Keratinocyte (primary cell): ENCODE results near the gene NUBP2. TPM values are rescaled to one million over a fixed set of nuclear protein-coding genes. Genes with fewer than 3 reads are reported as not detected.
A peak's percentile ranks its signal among the peaks of the same experiment; 100 is the strongest.

ENCODE experiments used
- DNase-seq: peaks from one replicate; pipeline ENCODE4 v3.0.0-alpha.2; 2011; ENCODE audit warnings: low read depth, missing footprints, low spot score
- FAIRE-seq: peaks from 2 replicates; lab custom pipeline; 2011; peaks lifted over from hg19 to GRCh38; lab: Jason Lieb, UNC
- H2AFZ ChIP-seq: 2 replicates; pipeline ENCODE4 v1.6.0; 2012; ENCODE audit warnings: low read length, control low read depth, inconsistent platforms; ENCODE audit not compliant: control insufficient read depth
- H3K27ac ChIP-seq: 2 replicates; pipeline ENCODE4 v1.5.1; 2011; ENCODE audit warnings: low read length; ENCODE audit not compliant: control insufficient read depth, insufficient read depth
- H3K27me3 ChIP-seq: 3 replicates; pipeline ENCODE4 v1.6.0; 2011; ENCODE audit warnings: low read length; ENCODE audit not compliant: control insufficient read depth, insufficient read depth; ENCODE audit errors: extremely low read depth
- H3K36me3 ChIP-seq, 2 experiments: 2 replicates in 1 of 2; 3 replicates in 1 of 2; pipeline ENCODE4 v1.5.1; 2011; ENCODE audit warnings: low read length in 2 of 2, mild to moderate bottlenecking in 1 of 2; ENCODE audit not compliant: control insufficient read depth in 2 of 2, insufficient read depth in 2 of 2; ENCODE audit errors: extremely low read depth in 1 of 2
- H3K4me1 ChIP-seq: 3 replicates; pipeline ENCODE4 v1.5.1; 2011; ENCODE audit warnings: low read length; ENCODE audit not compliant: control insufficient read depth, insufficient read depth; ENCODE audit errors: extremely low read depth
- H3K4me2 ChIP-seq: 3 replicates; pipeline ENCODE4 v1.6.0; 2011; ENCODE audit warnings: low read depth, low read length; ENCODE audit not compliant: control insufficient read depth, insufficient read depth; ENCODE audit errors: extremely low read depth
- H3K4me3 ChIP-seq, 3 experiments: fragments of 200-600 bp in 1 of 3; sonication (generic) in 1 of 3; 2 replicates in 2 of 3; 3 replicates in 1 of 3; pipeline ENCODE4 v1.5.1; 2011 to 2016; ENCODE audit warnings: low read length in 3 of 3, mild to moderate bottlenecking in 3 of 3, control low read depth in 2 of 3, inconsistent platforms in 1 of 3, low read depth in 1 of 3, mixed read lengths in 1 of 3, mixed run types in 1 of 3, moderate library complexity in 1 of 3; ENCODE audit not compliant: control insufficient read depth in 2 of 3, insufficient read depth in 2 of 3; ENCODE audit errors: extremely low read depth in 1 of 3
- H3K79me2 ChIP-seq: 2 replicates; pipeline ENCODE4 v1.6.0; 2012; ENCODE audit warnings: low read length; ENCODE audit not compliant: control insufficient read depth, insufficient read depth
- H3K9ac ChIP-seq: 3 replicates; pipeline ENCODE4 v1.6.0; 2011; ENCODE audit warnings: low read length; ENCODE audit not compliant: control insufficient read depth, insufficient read depth; ENCODE audit errors: extremely low read depth
- H3K9me1 ChIP-seq: 3 replicates; pipeline ENCODE4 v1.6.0; 2011; ENCODE audit warnings: low read length; ENCODE audit not compliant: control insufficient read depth, insufficient read depth; ENCODE audit errors: extremely low read depth
- H3K9me3 ChIP-seq: 2 replicates; pipeline ENCODE4 v1.5.1; 2012; ENCODE audit warnings: low read depth, low read length; ENCODE audit not compliant: control insufficient read depth
- H4K20me1 ChIP-seq: 3 replicates; pipeline ENCODE4 v1.6.0; 2011; ENCODE audit warnings: low read length; ENCODE audit not compliant: control insufficient read depth, insufficient read depth; ENCODE audit errors: extremely low read depth
- CTCF ChIP-seq, 3 experiments: IDR thresholded peaks in 1 of 3; conservative IDR thresholded peaks in 1 of 3; optimal IDR thresholded peaks in 1 of 3; 2 replicates in 2 of 3; 3 replicates in 1 of 3; pipeline versions ENCODE3 to v1.5.1; 2011; ENCODE audit warnings: low read length in 3 of 3, mild to moderate bottlenecking in 3 of 3, moderate library complexity in 2 of 3, control low read depth in 1 of 3, inconsistent platforms in 1 of 3; ENCODE audit not compliant: insufficient read depth in 2 of 3; ENCODE audit errors: extremely low read depth in 1 of 3
- EZH2 ChIP-seq: IDR thresholded peaks from one replicate; pipeline ENCODE4 v1.6.1; 2012; ENCODE audit warnings: inconsistent platforms, mild to moderate bottlenecking, low read length, moderate library complexity
- dilution Hi-C: fragments of 300-500 bp; cut with MboI; formaldehyde crosslinking; loops from one replicate; pipeline ENCODE4 v1.7.0; 2020; ENCODE audit warnings: low sequenced_read_pairs; ENCODE audit not compliant: extremely low pct_ligation_motif_present
- polyA plus RNA-seq, 5 experiments: library from polyadenylated mRNA; depleted of rRNA in 3 of 5; stranded (reverse) in 3 of 5; stranded (forward) in 1 of 5; unstranded in 1 of 5; fragments of >200 nt; gene quantifications; 1 replicate in 1 of 5; 2 replicates in 3 of 5; 3 replicates in 1 of 5; pipeline versions ENCODE4 v1.2.1 to v1.2.3, GENCODE V29; 2011 to 2012; ENCODE audit warnings: missing spikeins in 2 of 5, low read depth in 1 of 5, low replicate concordance in 1 of 5

Gene NUBP2
- polyA plus RNA-seq, 1 donor (not counting 4 experiments of a cell fraction or from before 2014, with no cell fraction given) = 24.4 TPM

- Histone ChIP-seq H3K4me1 (peaks cover 22% of the 10 kb centered on the region), H3K27ac (no peak overlapping the region), H3K9me3 (no peaks in the 10 kb centered on the region), H2AFZ (no peak overlapping the region), H3K4me2 (peak overlapping the region; percentile 95), H3K27me3 (no peaks in the 10 kb centered on the region), H4K20me1 (peaks cover 2% of the 10 kb centered on the region), H3K4me3 (peak overlapping the region; percentile 73 to 75 (median 73)), H3K36me3 (peaks cover 3 to 13% of the 10 kb centered on the region in 2 experiments), H3K79me2 (peaks cover 32% of the 10 kb centered on the region), H3K9me1 (no peaks in the 10 kb centered on the region), H3K9ac (peak overlapping the region; percentile 81)
- dilution Hi-C loops = no loop called here
- DNase-seq (no peak), FAIRE-seq (no peak)
- TF ChIP-seq CTCF (optimal IDR thresholded peaks at IDR 0.05 in 1 of 3, IDR thresholded peaks at IDR 0.05 in 1 of 3, conservative IDR thresholded peaks at IDR 0.05 in 1 of 3; ENCODE audit: extremely low read depth in 1 of 3, insufficient read depth in 2 of 3, low read length in 3 of 3) = no peak
- TF ChIP-seq EZH2 = no peak
Measured at GRCh38 chr16:1774448-1774780, 8.3 kb upstream of the NUBP2 start.

- Histone ChIP-seq H3K9ac (no peak overlapping the region), H3K27me3 (no peaks in the 10 kb centered on the region), H3K9me3 (no peaks in the 10 kb centered on the region), H3K4me2 (no peak overlapping the region), H2AFZ (no peak overlapping the region), H4K20me1 (peaks cover 2% of the 10 kb centered on the region), H3K36me3 (peaks cover 3 to 15% of the 10 kb centered on the region in 2 experiments), H3K79me2 (peaks cover 32% of the 10 kb centered on the region), H3K9me1 (no peaks in the 10 kb centered on the region), H3K27ac (no peak overlapping the region), H3K4me1 (peaks cover 20% of the 10 kb centered on the region), H3K4me3 (no peak overlapping the region)
- DNase-seq (no peak), FAIRE-seq (no peak)
- no peak for TF ChIP-seq CTCF (optimal IDR thresholded peaks at IDR 0.05 in 1 of 3, IDR thresholded peaks at IDR 0.05 in 1 of 3, conservative IDR thresholded peaks at IDR 0.05 in 1 of 3; ENCODE audit: extremely low read depth in 1 of 3, insufficient read depth in 2 of 3, low read length in 3 of 3)
- TF ChIP-seq EZH2 = no peak
- dilution Hi-C loops = no loop called here
Measured at GRCh38 chr16:1775006-1775845, 7.5 kb upstream of the NUBP2 start.
